Globus pallidus (tissue), 1 donor: ENCODE measurements around the gene POGZ.
A peak's percentile ranks its signal among the peaks of the same experiment; 100 is the strongest.

Source experiments
- DNase-seq: peaks from one replicate; pipeline ENCODE4 v3.0.0-alpha.2; 2015; ENCODE audit warnings: low spot score

The POGZ gene

GRCh38 chr1:151459331-151460046 is at the start of gene POGZ:
Gene POGZ, minus strand, starts transcription at chr1:151459494. Its CDS starts 17,290 bp downstream, at chr1:151442204.
- peak; percentile 93 for DNase-seq

GRCh38 chr1:151508833-151509232 is 49.5 kb upstream of the POGZ start:
- no peak for DNase-seq

GRCh38 chr1:151504759-151505158 is 45.5 kb upstream of the POGZ start:
- DNase-seq, result no peak

- DNase-seq, result no peak
Measured at GRCh38 chr1:151504252-151504651, 45.0 kb upstream of the POGZ start.

- no peak for DNase-seq
Measured at GRCh38 chr1:151502859-151503780, 43.8 kb upstream of the POGZ start.

- no peak for DNase-seq
Measured at GRCh38 chr1:151502035-151502700, 42.9 kb upstream of the POGZ start.

GRCh38 chr1:151501474-151501873 is 42.2 kb upstream of the POGZ start:
- no peak for DNase-seq

GRCh38 chr1:151499930-151500329 is 40.6 kb upstream of the POGZ start:
- DNase-seq, result no peak

GRCh38 chr1:151499365-151499764 is 40.1 kb upstream of the POGZ start:
- no peak for DNase-seq

GRCh38 chr1:151495316-151495715 is 36.0 kb upstream of the POGZ start:
- DNase-seq, result peak; percentile 86

- DNase-seq, result peak; percentile 71
Measured at GRCh38 chr1:151494741-151495281, 35.5 kb upstream of the POGZ start.

GRCh38 chr1:151493042-151493441 is 33.7 kb upstream of the POGZ start:
- DNase-seq, result no peak

- no peak for DNase-seq
Measured at GRCh38 chr1:151492120-151492519, 32.8 kb upstream of the POGZ start.

GRCh38 chr1:151491641-151492040 is 32.3 kb upstream of the POGZ start:
- no peak for DNase-seq

GRCh38 chr1:151486557-151486956 is 27.3 kb upstream of the POGZ start:
- DNase-seq, result no peak

- DNase-seq, result no peak
Measured at GRCh38 chr1:151485685-151486255, 26.5 kb upstream of the POGZ start.

GRCh38 chr1:151482017-151482416 is 22.7 kb upstream of the POGZ start:
- no peak for DNase-seq

GRCh38 chr1:151479462-151479861 is 20.2 kb upstream of the POGZ start:
- DNase-seq, result no peak

GRCh38 chr1:151478923-151479322 is 19.6 kb upstream of the POGZ start:
- DNase-seq, result no peak

GRCh38 chr1:151478140-151478812 is 19.0 kb upstream of the POGZ start:
- DNase-seq, result no peak

GRCh38 chr1:151477066-151477465 is 17.8 kb upstream of the POGZ start:
- no peak for DNase-seq
